GM12878 (cell line): ENCODE data around the gene ELL. TPM values are rescaled to one million over a fixed set of nuclear protein-coding genes. Genes with fewer than 3 reads are reported as not detected.
"Not testable (repeated sequence)": the region's sequence is repeated elsewhere in the genome, so short reads cannot be mapped to it uniquely, and the experiment has no call there.

Source experiments
- ATAC-seq: fragments of 200-7000 bp; cut with Tn5 transposase; 3 replicates; pipeline ENCODE4 v1.9.1; 2020; ENCODE audit warnings: mild to moderate bottlenecking, moderate library complexity
- BruUV-seq: library from RNA; stranded (reverse); fragments of 400-500 nt; replicated peaks from 2 replicates; lab custom pipeline; 2021; lab: Mats Ljungman, UMichigan
- CTCF ChIA-PET: fragments of 300-600 bp; sonication (Branson Sonifier 250); formaldehyde crosslinking; extraction: SDS; loops from one replicate; lab custom pipeline; 2021; ENCODE audit warnings: inconsistent platforms; lab: Yijun Ruan, JAX
- POLR2A ChIA-PET: fragments of 350-600 bp; formaldehyde crosslinking; extraction: SDS; loops from one replicate; lab custom pipeline; 2021; ENCODE audit warnings: inconsistent platforms; lab: Charles Lee
- RAD21 ChIA-PET: fragments of 300-600 bp; sonication (Branson Sonifier 250); formaldehyde crosslinking; loops from one replicate; lab custom pipeline; 2023; ENCODE audit warnings: antibody characterized with exemption; ENCODE audit not compliant: unreplicated experiment; lab: Charles Lee
- SMC1A ChIA-PET: fragments of 300-600 bp; sonication (Branson Sonifier 250); formaldehyde crosslinking; loops from one replicate; lab custom pipeline; 2023; ENCODE audit not compliant: unreplicated experiment, uncharacterized antibody; lab: Charles Lee
- DNase-seq: peaks from one replicate; pipeline ENCODE4 v3.0.0-alpha.2; 2011; ENCODE audit warnings: low read depth, low spot score
- FAIRE-seq: peaks from 3 replicates; lab custom pipeline; 2011; peaks lifted over from hg19 to GRCh38; lab: Jason Lieb, UNC
- H2AFZ ChIP-seq: 2 replicates; pipeline ENCODE4 v1.6.0; 2011; ENCODE audit warnings: low read depth, low read length, control low read depth; ENCODE audit not compliant: control insufficient read depth
- H3K27ac ChIP-seq: 2 replicates; pipeline ENCODE4 v1.5.1; 2011; ENCODE audit warnings: control low read depth; ENCODE audit not compliant: control insufficient read depth, insufficient read depth
- H3K27me3 ChIP-seq, 2 experiments: replicated peaks in 1 of 2; 2 replicates each; pipeline versions ENCODE4 v1.6.0 to v1.6.1; 2011; ENCODE audit warnings: low read length in 1 of 2; ENCODE audit not compliant: control insufficient read depth in 2 of 2, insufficient read depth in 2 of 2
- H3K36me3 ChIP-seq, 2 experiments: 2 replicates each; pipeline ENCODE4 v1.5.1; 2011; ENCODE audit warnings: low read length in 1 of 2; ENCODE audit not compliant: control insufficient read depth in 2 of 2, insufficient read depth in 2 of 2
- H3K4me1 ChIP-seq: 2 replicates; pipeline ENCODE4 v1.6.1; 2011; ENCODE audit warnings: mild to moderate bottlenecking, low read length, moderate library complexity, mixed read lengths; ENCODE audit not compliant: control insufficient read depth, insufficient read depth
- H3K4me2 ChIP-seq: 2 replicates; pipeline ENCODE4 v1.6.0; 2011; ENCODE audit warnings: control low read depth; ENCODE audit not compliant: control insufficient read depth, insufficient read depth
- H3K4me3 ChIP-seq: fragments of 200-600 bp; sonication (generic); 2 replicates; pipeline ENCODE4 v1.5.1; 2016
- H3K79me2 ChIP-seq: 2 replicates; pipeline ENCODE4 v1.6.0; 2011; ENCODE audit warnings: low read length; ENCODE audit not compliant: control insufficient read depth, insufficient read depth
- H3K9ac ChIP-seq: 2 replicates; pipeline ENCODE4 v1.8.0; 2011; ENCODE audit warnings: low read length, control low read depth, mixed read lengths; ENCODE audit not compliant: control insufficient read depth, insufficient read depth
- H3K9me3 ChIP-seq: replicated peaks from 3 replicates; pipeline ENCODE4 v1.5.1; 2011; ENCODE audit warnings: mild to moderate bottlenecking, low read length; ENCODE audit not compliant: control insufficient read depth, insufficient read depth
- H4K20me1 ChIP-seq: 2 replicates; pipeline ENCODE4 v1.6.0; 2011; ENCODE audit not compliant: control insufficient read depth, insufficient read depth
- GATAD2B ChIP-seq: fragments of 450-650 bp; conservative IDR thresholded peaks from 2 replicates; pipeline ENCODE4 v1.6.1; 2017; ENCODE audit warnings: low read depth, mild to moderate bottlenecking, moderate library complexity
- WGBS: methylation state at CpG from one replicate; pipeline ENCODE4 v1.1.6; 2016; ENCODE audit warnings: low lambda C conversion rate; ENCODE audit not compliant: insufficient replicate concordance, insufficient coverage; ENCODE audit errors: missing lambda C conversion rate; 5-methylcytosine and 5-hydroxymethylcytosine counted together
- in situ Hi-C: fragments of 300-500 bp; cut with MboI; formaldehyde crosslinking; loops from 9 replicates; pipeline ENCODE4 v1.14.3; 2018; ENCODE audit warnings: mixed read lengths
- intact Hi-C: fragments of 100-400 bp; cut with micrococcal nuclease; formaldehyde crosslinking; loops from one replicate; pipeline ENCODE4 v1.14.2; 2022; ENCODE audit not compliant: unreplicated experiment
- polyA plus RNA-seq, 11 experiments: library from polyadenylated mRNA; depleted of rRNA in 4 of 11; unstranded in 6 of 11; stranded (reverse) in 5 of 11; fragments of >200 nt; fragmentation: Nextera tagmentation in 4 of 11; fragmentation: Illumina TruSeq in 1 of 11; extraction: Ambion mirVana in 4 of 11; extraction: Trizol in 1 of 11; gene quantifications; 1 replicate in 1 of 11; 2 replicates in 10 of 11; pipeline versions ENCODE4 v1.2.1 to v1.2.3, GENCODE V29; 2011 to 2016; ENCODE audit warnings: inconsistent platforms in 2 of 11, missing spikeins in 2 of 11, low read depth in 1 of 11
- total RNA-seq, 4 experiments: library from RNA; depleted of rRNA in 3 of 4; stranded (reverse); fragments of >200 nt in 3 of 4; fragmentation: Illumina TruSeq in 1 of 4; extraction: Trizol in 1 of 4; gene quantifications; 2 replicates each; pipeline versions ENCODE4 v1.2.1 to v1.2.3, GENCODE V29; 2013 to 2021
- TF ChIP-seq, protein P1 (sequence below): IDR thresholded peaks from 2 replicates; pipeline ENCODE4 v1.6.1; 2012; ENCODE audit warnings: low read depth, low read length, improper control_type of control experiment

ELL gene
- total and polyA plus RNA-seq, 10 of the 15 experiments (the other 5 are each of a cell fraction or from before 2014, with no cell fraction given), result 0.91 to 25.0 (median 9.1) TPM

GRCh38 chr19:18541258-18541991 lies 19.6 kb upstream of the ELL start:
- Histone ChIP-seq H3K27ac (no peak overlapping the region; the same call in 1 of the 2 replicates), H3K36me3 (peaks cover 6 to 30% of the 10 kb centered on the region in 2 experiments; a peak in 3 of 4 replicates), H4K20me1 (no peaks in the 10 kb centered on the region), H3K4me2 (peak overlapping the region; percentile 98), H3K4me1 (peaks cover 10% of the 10 kb centered on the region), H3K4me3 (no peak overlapping the region; the same call in 1 of the 2 replicates), H3K27me3 (no peaks in the 10 kb centered on the region), H3K9me3 (no peaks in the 10 kb centered on the region), H3K9ac (peak overlapping the region; percentile 84), H2AFZ (no peak overlapping the region), H3K79me2 (peaks cover 14% of the 10 kb centered on the region)
- ATAC-seq (no peak), DNase-seq (no peak), FAIRE-seq (no peak)
- in situ Hi-C loops (no loop called here), intact Hi-C loops (loop anchor here (5.0 kb wide), 1 partner anchor 46 kb away; the partner anchor contains the start of gene REX1BD)
- TF ChIP-seq, protein P1, sequence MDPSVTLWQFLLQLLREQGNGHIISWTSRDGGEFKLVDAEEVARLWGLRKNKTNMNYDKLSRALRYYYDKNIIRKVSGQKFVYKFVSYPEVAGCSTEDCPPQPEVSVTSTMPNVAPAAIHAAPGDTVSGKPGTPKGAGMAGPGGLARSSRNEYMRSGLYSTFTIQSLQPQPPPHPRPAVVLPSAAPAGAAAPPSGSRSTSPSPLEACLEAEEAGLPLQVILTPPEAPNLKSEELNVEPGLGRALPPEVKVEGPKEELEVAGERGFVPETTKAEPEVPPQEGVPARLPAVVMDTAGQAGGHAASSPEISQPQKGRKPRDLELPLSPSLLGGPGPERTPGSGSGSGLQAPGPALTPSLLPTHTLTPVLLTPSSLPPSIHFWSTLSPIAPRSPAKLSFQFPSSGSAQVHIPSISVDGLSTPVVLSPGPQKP, result no peak
- no peak for TF ChIP-seq GATAD2B
- 95% methylated on average over 21 of the region's 21 CpGs for WGBS
- BruUV-seq, result no TSS peak
- POLR2A ChIA-PET, result interaction anchor here (1.0 to 1.8 kb wide), 5 partner anchors 18 to 30 kb away, joined by 4 to 6 read pairs (median 6); partner anchors contain the start of genes ELL and UBA52
- RAD21 ChIA-PET, result interaction anchor here (1.2 kb wide), 1 partner anchor 16 kb away, joined by 4 read pairs; the partner anchor contains the start of gene KXD1
- CTCF ChIA-PET, result interaction anchor here (1.4 kb wide), 1 partner anchor 21 kb away, joined by 6 read pairs; no protein-coding TSS in a partner anchor
- SMC1A ChIA-PET, result interaction anchor here (1.0 to 1.1 kb wide), 2 partner anchors 17 to 22 kb away, joined by 4 to 5 read pairs; partner anchors contain the start of gene KXD1

GRCh38 chr19:18540200-18540599 lies 18.3 kb upstream of the ELL start:
- H3K9me3 ChIP-seq, POLR2A ChIA-PET, H2AFZ ChIP-seq, ATAC-seq, CTCF ChIA-PET, RAD21 ChIA-PET, SMC1A ChIA-PET, BruUV-seq, in situ Hi-C loops, H3K4me2 ChIP-seq, H4K20me1 ChIP-seq, DNase-seq, H3K9ac ChIP-seq, H3K4me1 ChIP-seq, H3K27ac ChIP-seq, FAIRE-seq, H3K4me3 ChIP-seq, H3K27me3 ChIP-seq: not testable (repeated sequence)
- intact Hi-C loops, result loop anchor here (5.0 kb wide), 1 partner anchor 47 kb away; the partner anchor contains the start of gene REX1BD
- peaks cover 6 to 31% of the 10 kb centered on the region in 2 experiments; a peak in 3 of 4 replicates for H3K36me3 ChIP-seq
- H3K79me2 ChIP-seq, result peaks cover 14% of the 10 kb centered on the region
- WGBS, result 100% methylated on average over 1 of the region's 1 CpG
